ENCODE data around the gene APP. TPM values are rescaled to one million over a fixed set of nuclear protein-coding genes. Genes with fewer than 3 reads are reported as not detected.

Gene APP
- total RNA-seq, 5 donors from 2014 or later (not counting 1 experiment from before 2014, with no cell fraction given), result 33.7 to 44.7 (median 37.5) TPM

DNA sequence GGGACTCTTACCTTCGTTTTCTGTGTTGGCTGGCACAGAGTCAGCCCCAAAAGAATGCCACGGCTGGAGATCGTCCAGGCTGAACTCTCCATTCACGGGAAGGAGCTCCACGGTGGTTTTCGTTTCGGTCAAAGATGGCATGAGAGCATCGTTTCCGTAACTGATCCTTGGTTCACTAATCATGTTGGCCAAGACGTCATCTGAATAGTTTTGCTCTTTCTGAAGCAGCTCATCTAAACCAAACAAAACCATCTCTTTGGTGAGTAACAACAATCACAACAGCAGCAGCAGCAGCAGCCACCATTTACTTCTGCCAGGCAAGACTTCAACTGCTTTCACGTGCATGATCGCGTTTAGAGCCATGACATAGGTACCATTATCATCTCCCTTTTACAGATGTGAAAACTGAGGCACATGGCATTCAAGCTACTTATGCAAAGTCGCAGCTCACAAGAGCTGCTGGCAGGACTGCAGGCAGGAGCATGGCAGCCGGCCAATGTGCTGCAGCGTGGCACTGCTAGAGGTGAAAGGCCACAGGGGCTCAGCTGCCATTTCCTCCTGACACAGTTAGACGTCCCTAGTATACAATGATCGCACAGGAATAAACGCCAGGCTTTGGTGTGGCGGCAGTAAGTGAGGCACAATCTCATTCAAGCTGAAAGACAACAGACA is 258.7 kb downstream of the APP start:
- no peak overlapping the region for H3K4me3 Mint-ChIP-seq
- H3K9me3 ChIP-seq, result no peaks in the 10 kb centered on the region
- 89% methylated on average over 20 of the region's 20 CpGs for WGBS (ENCODE audit: insufficient coverage)
- ChIA-PET POLR2A (no interaction called here), CTCF (interaction anchor here in 1 of 2 donors (0.5 to 0.7 kb wide), 3 partner anchors 19 to 908 kb away, joined by 3 to 4 read pairs (median 3); no protein-coding TSS in a partner anchor)
- H3K36me3 Mint-ChIP-seq, result peaks cover 6% of the 10 kb centered on the region
- H3K4me1 Mint-ChIP-seq, result no peaks in the 10 kb centered on the region
- no peaks in the 10 kb centered on the region for H3K9me3 Mint-ChIP-seq
- H3K36me3 ChIP-seq (ENCODE audit: control insufficient read depth in 2 of 2, extremely low read depth in 1 of 2, insufficient read depth in 1 of 2, low read length in 1 of 2), result no peaks in the 10 kb centered on the region
- no peaks in the 10 kb centered on the region for H3K4me1 ChIP-seq (ENCODE audit: control insufficient read depth in 1 of 2, extremely low read depth in 1 of 2, insufficient read depth in 2 of 2, low read length in 2 of 2)
- H3K27ac ChIP-seq (ENCODE audit: low read length), result no peak overlapping the region
- ATAC-seq (replicated peaks in 1 of 4) (no peak), DNase-seq (no peak)
- no peak overlapping the region for H3K4me3 ChIP-seq (ENCODE audit: control insufficient read depth in 1 of 2, extremely low read depth in 1 of 2, low read length in 1 of 2)
- no peak overlapping the region for H3K27ac Mint-ChIP-seq
- H3K27me3 ChIP-seq (replicated peaks in 1 of 2; ENCODE audit: control insufficient read depth in 2 of 2, extremely low read depth in 1 of 2, insufficient read depth in 2 of 2, low read length in 1 of 2), result no peaks in the 10 kb centered on the region
- no peaks in the 10 kb centered on the region for H3K27me3 Mint-ChIP-seq

GRCh38 chr21:25910809-25911208 is 259.8 kb downstream of the APP start:
- ATAC-seq (replicated peaks in 1 of 4) (no peak), DNase-seq (no peak)
- WGBS (ENCODE audit: insufficient coverage), result no CpG with 5 or more reads among the region's 1 CpG
- Mint-ChIP-seq H3K4me1 (no peaks in the 10 kb centered on the region), H3K27me3 (no peaks in the 10 kb centered on the region), H3K9me3 (no peaks in the 10 kb centered on the region), H3K27ac (no peak overlapping the region), H3K36me3 (peaks cover 6% of the 10 kb centered on the region), H3K4me3 (no peak overlapping the region)
- H3K27ac ChIP-seq (ENCODE audit: low read length), result no peak overlapping the region
- POLR2A ChIA-PET, result no interaction called here
- no peaks in the 10 kb centered on the region for H3K36me3 ChIP-seq (ENCODE audit: control insufficient read depth in 2 of 2, extremely low read depth in 1 of 2, insufficient read depth in 1 of 2, low read length in 1 of 2)
- no peak overlapping the region for H3K4me3 ChIP-seq (ENCODE audit: control insufficient read depth in 1 of 2, extremely low read depth in 1 of 2, low read length in 1 of 2)
- H3K9me3 ChIP-seq, result no peaks in the 10 kb centered on the region
- CTCF ChIA-PET, result no interaction called here
- H3K4me1 ChIP-seq (ENCODE audit: control insufficient read depth in 1 of 2, extremely low read depth in 1 of 2, insufficient read depth in 2 of 2, low read length in 2 of 2), result no peaks in the 10 kb centered on the region
- no peaks in the 10 kb centered on the region for H3K27me3 ChIP-seq (replicated peaks in 1 of 2; ENCODE audit: control insufficient read depth in 2 of 2, extremely low read depth in 1 of 2, insufficient read depth in 2 of 2, low read length in 1 of 2)

DNA sequence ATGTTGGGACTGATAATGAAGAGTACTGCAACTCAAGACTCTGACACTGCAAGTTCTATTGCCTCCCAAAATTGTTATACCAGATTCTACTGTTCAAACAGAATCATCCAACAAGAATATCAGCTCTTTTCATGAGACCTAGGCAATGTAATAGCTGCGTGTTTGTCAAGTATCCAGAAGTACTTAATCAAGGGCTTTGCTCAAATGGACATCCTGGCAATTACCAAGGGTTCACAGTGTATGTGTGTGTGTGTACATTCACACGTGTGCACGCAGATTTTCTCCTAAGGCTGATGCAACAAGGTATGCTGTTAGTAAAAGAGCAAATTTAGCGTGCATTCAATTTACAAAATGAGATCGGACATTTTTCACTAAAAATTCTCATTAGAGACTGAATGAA is 261.2 kb downstream of the APP start:
- H3K9me3 Mint-ChIP-seq, result no peaks in the 10 kb centered on the region
- ChIA-PET CTCF (interaction anchor here in 1 of 2 donors (0.8 kb wide), 1 partner anchor 37 kb away, joined by 5 read pairs; no protein-coding TSS in a partner anchor), POLR2A (no interaction called here)
- Histone ChIP-seq H3K4me3 (ENCODE audit: control insufficient read depth in 1 of 2, extremely low read depth in 1 of 2, low read length in 1 of 2) (no peak overlapping the region), H3K9me3 (no peaks in the 10 kb centered on the region), H3K27me3 (replicated peaks in 1 of 2; ENCODE audit: control insufficient read depth in 2 of 2, extremely low read depth in 1 of 2, insufficient read depth in 2 of 2, low read length in 1 of 2) (no peaks in the 10 kb centered on the region), H3K27ac (ENCODE audit: low read length) (no peak overlapping the region), H3K36me3 (ENCODE audit: control insufficient read depth in 2 of 2, extremely low read depth in 1 of 2, insufficient read depth in 1 of 2, low read length in 1 of 2) (no peaks in the 10 kb centered on the region), H3K4me1 (ENCODE audit: control insufficient read depth in 1 of 2, extremely low read depth in 1 of 2, insufficient read depth in 2 of 2, low read length in 2 of 2) (no peaks in the 10 kb centered on the region)
- ATAC-seq (replicated peaks in 1 of 4) (no peak), DNase-seq (no peak)
- H3K27ac Mint-ChIP-seq, result no peak overlapping the region
- H3K4me1 Mint-ChIP-seq, result no peaks in the 10 kb centered on the region
- peaks cover 4% of the 10 kb centered on the region for H3K36me3 Mint-ChIP-seq
- WGBS (ENCODE audit: insufficient coverage), result 100% methylated on average over 2 of the region's 5 CpGs
- H3K27me3 Mint-ChIP-seq, result no peaks in the 10 kb centered on the region
- H3K4me3 Mint-ChIP-seq, result no peak overlapping the region

DNA sequence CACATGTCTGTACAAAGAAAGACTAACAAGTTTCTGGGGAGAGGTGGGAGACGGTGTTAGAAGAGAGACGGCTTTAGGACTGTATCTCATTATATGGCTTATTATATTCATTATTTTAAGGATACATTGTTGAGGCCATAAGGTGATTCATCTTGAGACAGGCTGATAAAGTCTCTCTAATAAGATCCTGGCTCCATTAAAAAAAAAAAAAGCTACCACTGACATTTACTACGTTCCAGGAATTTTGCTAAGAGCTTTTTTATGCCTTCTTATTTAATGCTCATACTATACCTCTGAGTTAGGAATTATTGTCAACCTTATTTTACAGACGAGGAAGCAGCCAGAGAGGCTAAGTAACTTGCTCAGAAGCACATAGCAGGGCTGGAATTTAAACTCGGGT is 262.1 kb downstream of the APP start:
- H3K9me3 ChIP-seq, result no peaks in the 10 kb centered on the region
- CTCF ChIA-PET, result no interaction called here
- no peak overlapping the region for H3K4me3 ChIP-seq (ENCODE audit: control insufficient read depth in 1 of 2, extremely low read depth in 1 of 2, low read length in 1 of 2)

GRCh38 chr21:25907573-25908275 is 262.8 kb downstream of the APP start:
- no peak for ATAC-seq (replicated peaks in 1 of 4)
- no peaks in the 10 kb centered on the region for H3K4me1 Mint-ChIP-seq
- Histone ChIP-seq H3K9me3 (no peaks in the 10 kb centered on the region), H3K27ac (ENCODE audit: low read length) (no peak overlapping the region), H3K4me1 (ENCODE audit: control insufficient read depth in 1 of 2, extremely low read depth in 1 of 2, insufficient read depth in 2 of 2, low read length in 2 of 2) (no peaks in the 10 kb centered on the region), H3K36me3 (ENCODE audit: control insufficient read depth in 2 of 2, extremely low read depth in 1 of 2, insufficient read depth in 1 of 2, low read length in 1 of 2) (no peaks in the 10 kb centered on the region), H3K4me3 (ENCODE audit: control insufficient read depth in 1 of 2, extremely low read depth in 1 of 2, low read length in 1 of 2) (no peak overlapping the region), H3K27me3 (replicated peaks in 1 of 2; ENCODE audit: control insufficient read depth in 2 of 2, extremely low read depth in 1 of 2, insufficient read depth in 2 of 2, low read length in 1 of 2) (no peaks in the 10 kb centered on the region)
- no peaks in the 10 kb centered on the region for H3K9me3 Mint-ChIP-seq
- CTCF ChIA-PET, result no interaction called here
- no peak overlapping the region for H3K27ac Mint-ChIP-seq
- no peak overlapping the region for H3K4me3 Mint-ChIP-seq
- DNase-seq, result no peak
- H3K27me3 Mint-ChIP-seq, result no peaks in the 10 kb centered on the region
- peaks cover 4% of the 10 kb centered on the region for H3K36me3 Mint-ChIP-seq
- no CpG with 5 or more reads among the region's 3 CpGs for WGBS (ENCODE audit: insufficient coverage)
- POLR2A ChIA-PET, result interaction anchor here in 1 of 2 donors (0.6 kb wide), 2 partner anchors 82 to 708 kb away, joined by 3 to 4 read pairs; no protein-coding TSS in a partner anchor

More for the DNA sequence above, 262.1 kb downstream of the APP start:
- DNase-seq (no peak), ATAC-seq (replicated peaks in 1 of 4) (no peak)
- Mint-ChIP-seq H3K27me3 (no peaks in the 10 kb centered on the region), H3K27ac (no peak overlapping the region), H3K9me3 (no peaks in the 10 kb centered on the region), H3K4me1 (no peaks in the 10 kb centered on the region), H3K36me3 (peaks cover 4% of the 10 kb centered on the region), H3K4me3 (no peak overlapping the region)
- no peak overlapping the region for H3K27ac ChIP-seq (ENCODE audit: low read length)
- H3K27me3 ChIP-seq (replicated peaks in 1 of 2; ENCODE audit: control insufficient read depth in 2 of 2, extremely low read depth in 1 of 2, insufficient read depth in 2 of 2, low read length in 1 of 2), result no peaks in the 10 kb centered on the region
- no peaks in the 10 kb centered on the region for H3K4me1 ChIP-seq (ENCODE audit: control insufficient read depth in 1 of 2, extremely low read depth in 1 of 2, insufficient read depth in 2 of 2, low read length in 2 of 2)
- POLR2A ChIA-PET, result interaction anchor here in 1 of 2 donors (0.6 kb wide), 1 partner anchor 82 kb away, joined by 4 read pairs; no protein-coding TSS in a partner anchor
- no CpG with 5 or more reads among the region's 5 CpGs for WGBS (ENCODE audit: insufficient coverage)
- H3K36me3 ChIP-seq (ENCODE audit: control insufficient read depth in 2 of 2, extremely low read depth in 1 of 2, insufficient read depth in 1 of 2, low read length in 1 of 2), result no peaks in the 10 kb centered on the region

GRCh38 chr21:25906587-25906986 is 264.0 kb downstream of the APP start:
- POLR2A ChIA-PET, result no interaction called here
- no peaks in the 10 kb centered on the region for H3K9me3 Mint-ChIP-seq
- peaks cover 2% of the 10 kb centered on the region for H3K36me3 Mint-ChIP-seq
- WGBS (ENCODE audit: insufficient coverage), result 100% methylated on average over 2 of the region's 7 CpGs
- DNase-seq (no peak), ATAC-seq (replicated peaks in 1 of 4) (no peak)
- Histone ChIP-seq H3K27ac (ENCODE audit: low read length) (no peak overlapping the region), H3K4me1 (ENCODE audit: control insufficient read depth in 1 of 2, extremely low read depth in 1 of 2, insufficient read depth in 2 of 2, low read length in 2 of 2) (no peaks in the 10 kb centered on the region), H3K4me3 (ENCODE audit: control insufficient read depth in 1 of 2, extremely low read depth in 1 of 2, low read length in 1 of 2) (no peak overlapping the region), H3K27me3 (replicated peaks in 1 of 2; ENCODE audit: control insufficient read depth in 2 of 2, extremely low read depth in 1 of 2, insufficient read depth in 2 of 2, low read length in 1 of 2) (no peaks in the 10 kb centered on the region), H3K9me3 (no peaks in the 10 kb centered on the region), H3K36me3 (ENCODE audit: control insufficient read depth in 2 of 2, extremely low read depth in 1 of 2, insufficient read depth in 1 of 2, low read length in 1 of 2) (no peaks in the 10 kb centered on the region)
- CTCF ChIA-PET, result no interaction called here
- no peak overlapping the region for H3K27ac Mint-ChIP-seq
- H3K4me1 Mint-ChIP-seq, result no peaks in the 10 kb centered on the region
- no peak overlapping the region for H3K4me3 Mint-ChIP-seq
- no peaks in the 10 kb centered on the region for H3K27me3 Mint-ChIP-seq

All from T-cell (primary cell).